ENCODE data around the gene TSPAN4. TPM values are rescaled to one million over a fixed set of nuclear protein-coding genes. Genes with fewer than 3 reads are reported as not detected.

Gene TSPAN4
- total RNA-seq, result 178 and 183 TPM in 2 replicates

GRCh38 chr11:842370-843002 lies at the start of gene TSPAN4, which contains the start of gene POLR2L:
TSS of gene TSPAN4 (plus strand) at chr11:842852. CDS start at chr11:850305, 7,453 bp downstream.
TSS of gene POLR2L (minus strand) at chr11:842529. CDS start at chr11:842508, 21 bp downstream.

GRCh38 chr11:798093-798713 lies 44.4 kb upstream of the TSPAN4 start, which contains the start of gene SLC25A22:
TSS of gene SLC25A22 (minus strand) at chr11:798281. CDS start at chr11:795006, 3,275 bp downstream.

GRCh38 chr11:809287-810039 lies 33.2 kb upstream of the TSPAN4 start, which contains the start of gene RPLP2:
TSS of gene RPLP2 (plus strand) at chr11:809967. CDS start at chr11:810235, 268 bp downstream.

GRCh38 chr11:818396-819128 lies 24.1 kb upstream of the TSPAN4 start, which contains the start of gene PNPLA2:
TSS of gene PNPLA2 (plus strand) at chr11:818914. CDS start at chr11:819719, 805 bp downstream.

GRCh38 chr11:827897-828192 lies 14.8 kb upstream of the TSPAN4 start, which contains the start of gene CRACR2B:
TSS of gene CRACR2B (plus strand) at chr11:827919. CDS start at chr11:828608, 689 bp downstream.

GRCh38 chr11:832529-833113 lies 10.0 kb upstream of the TSPAN4 start, which contains the start of gene CD151:
TSS of gene CD151 (plus strand) at chr11:832952. CDS start at chr11:836070, 3,118 bp downstream.

GRCh38 chr11:910589-911030 lies 68.0 kb downstream of the TSPAN4 start, which contains the start of gene CHID1:
TSS of gene CHID1 (minus strand) at chr11:910810. CDS start at chr11:904816, 5,994 bp downstream.

Other genes with a start within 250 kb of the TSPAN4 start
- 5.9 and 6.5 TPM in 2 replicates for gene IRF7, start 226.9 kb upstream of the TSPAN4 start, total RNA-seq
- gene CDHR5, start 217.9 kb upstream of the TSPAN4 start, total RNA-seq, result not detected in 2 replicates
- not detected in 2 replicates for gene SCT, start 215.7 kb upstream of the TSPAN4 start, total RNA-seq
- 0.09 TPM in 1 of 2 replicates, not detected in the other for gene DRD4, start 205.6 kb upstream of the TSPAN4 start, total RNA-seq
- gene DEAF1, start 147.6 kb upstream of the TSPAN4 start, total RNA-seq, result 22.6 and 31.6 TPM in 2 replicates
- gene TMEM80, start 147.0 kb upstream of the TSPAN4 start, total RNA-seq, result 8.3 and 10.1 TPM in 2 replicates
- gene EPS8L2, start 136.6 kb upstream of the TSPAN4 start, total RNA-seq, result 18.7 and 31.3 TPM in 2 replicates
- 121 and 178 TPM in 2 replicates for gene TALDO1, start 95.4 kb upstream of the TSPAN4 start, total RNA-seq
- 17.8 and 30.4 TPM in 2 replicates for gene GATD1, start 65.4 kb upstream of the TSPAN4 start, total RNA-seq
- gene CEND1, start 52.8 kb upstream of the TSPAN4 start, total RNA-seq, result 0.89 and 1.8 TPM in 2 replicates
- gene SLC25A22, start 44.6 kb upstream of the TSPAN4 start, total RNA-seq, result 8.9 and 28.8 TPM in 2 replicates
- 15.7 and 15.8 TPM in 2 replicates for gene PIDD1, start 37.6 kb upstream of the TSPAN4 start, total RNA-seq
- gene RPLP2, start 32.9 kb upstream of the TSPAN4 start, total RNA-seq, result 123 and 263 TPM in 2 replicates
- gene PNPLA2, start 23.9 kb upstream of the TSPAN4 start, total RNA-seq, result 23.5 and 32.9 TPM in 2 replicates
- 0.30 and 1.2 TPM in 2 replicates for gene CRACR2B, start 14.9 kb upstream of the TSPAN4 start, total RNA-seq
- gene CD151, start 9.9 kb upstream of the TSPAN4 start, total RNA-seq, result 986 and 1,024 TPM in 2 replicates
- gene POLR2L, start 323 bp upstream of the TSPAN4 start, total RNA-seq, result 32.7 and 88.1 TPM in 2 replicates
- gene CHID1, start 68.0 kb downstream of the TSPAN4 start, total RNA-seq, result 105 and 112 TPM in 2 replicates
- 28.8 and 46.0 TPM in 2 replicates for gene AP2A2, start 83.0 kb downstream of the TSPAN4 start, total RNA-seq
- not detected in 2 replicates for gene MUC6, start 193.9 kb downstream of the TSPAN4 start, total RNA-seq
- not detected in 2 replicates for gene MUC2, start 232.0 kb downstream of the TSPAN4 start, total RNA-seq

All from smooth muscle cell of the umbilical artery (primary cell).